Measurements from ENCODE around the gene REN. TPM values are rescaled to one million over a fixed set of nuclear protein-coding genes. Genes with fewer than 3 reads are reported as not detected.

The REN gene
- total and polyA plus RNA-seq, 2 of the 8 experiments (the other 6 are each of a cell fraction or from before 2014, with no cell fraction given): 0.05 TPM; not detected in 1

DNA sequence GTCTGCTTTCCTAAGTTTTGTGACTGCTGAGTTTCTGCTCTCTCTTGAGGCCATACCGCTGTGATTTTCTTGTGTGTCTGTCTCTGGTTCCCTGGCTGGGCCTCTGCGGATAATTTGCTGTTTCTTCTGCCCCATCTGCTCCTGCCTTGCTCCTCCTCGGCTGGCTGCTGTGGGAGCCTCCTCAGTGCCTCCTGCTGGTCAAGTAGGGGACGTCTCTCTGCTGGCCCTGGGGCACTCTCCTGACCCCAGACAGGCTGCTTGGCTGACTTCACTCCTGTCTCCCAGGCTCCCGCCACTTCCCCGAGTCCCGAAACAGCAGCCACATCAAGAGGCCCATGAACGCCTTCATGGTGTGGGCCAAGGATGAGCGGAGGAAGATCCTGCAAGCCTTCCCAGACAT, 42.8 kb downstream of the REN start:
- Histone ChIP-seq H4K20me1 (replicated peaks in 1 of 2; ENCODE audit: control insufficient read depth in 1 of 2, insufficient read depth in 2 of 2, low read length in 2 of 2) (peaks cover 8 to 24% of the 10 kb centered on the region in 2 experiments), H3K9ac (replicated peaks in 1 of 4; ENCODE audit: extremely low read depth in 1 of 4, low read depth in 3 of 4, low read length in 3 of 4) (no peak overlapping the region), H4K5ac (ENCODE audit: insufficient read length, low read depth, low read length) (no peak overlapping the region), H2BK5ac (ENCODE audit: low read depth, low read length) (peak overlapping the region; percentile 0; the same call in 1 of the 2 replicates), H3K4me2 (ENCODE audit: insufficient read depth in 1 of 2, low read depth in 2 of 2, low read length in 2 of 2) (no peak overlapping the region), H3K4me3 (ENCODE audit: extremely low read depth in 1 of 4, insufficient read depth in 2 of 4, low read depth in 3 of 4, low read length in 4 of 4) (no peak overlapping the region), H3K79me2 (ENCODE audit: control insufficient read depth in 1 of 2, insufficient read depth in 2 of 2, low read length in 2 of 2) (peaks cover 0 to 15% of the 10 kb centered on the region in 2 experiments; a peak in 2 of 4 replicates), H3K56ac (replicated peaks; ENCODE audit: insufficient read length, low read depth, low read length) (no peak overlapping the region), H2AFZ (ENCODE audit: low read length) (no peak overlapping the region), H3K36me3 (ENCODE audit: control insufficient read depth in 2 of 4, insufficient read depth in 4 of 4, low read length in 3 of 4) (peaks cover 12 to 79% (median 59%) of the 10 kb centered on the region in 4 experiments), H3K4me1 (replicated peaks in 1 of 4; ENCODE audit: control insufficient read depth in 3 of 4, insufficient read depth in 4 of 4, low read length in 3 of 4) (peaks cover 0 to 16% (median 2%) of the 10 kb centered on the region in 4 experiments; a peak in 5 of 7 replicates), H3K18ac (ENCODE audit: extremely low read depth, low read length) (no peak overlapping the region), H2AK5ac (ENCODE audit: low read depth, low read length) (no peak overlapping the region), H4K91ac (replicated peaks; ENCODE audit: insufficient read length, low read length) (no peak overlapping the region), H3K79me1 (ENCODE audit: low read depth, low read length) (peaks cover 12% of the 10 kb centered on the region), H2BK20ac (ENCODE audit: low read length) (no peak overlapping the region), H3K4ac (replicated peaks; ENCODE audit: insufficient read length, low read depth, low read length) (no peak overlapping the region), H2BK15ac (ENCODE audit: low read length) (no peak overlapping the region), H3K23ac (ENCODE audit: insufficient read length) (no peak overlapping the region), H2BK12ac (ENCODE audit: low read depth, low read length) (no peak overlapping the region; the same call in 1 of the 2 replicates), H3K27ac (ENCODE audit: low read depth, low read length) (no peak overlapping the region), H4K8ac (ENCODE audit: extremely low read depth, insufficient read depth, low read length) (no peak overlapping the region), H3K23me2 (ENCODE audit: low read depth, low read length) (no peaks in the 10 kb centered on the region), H3K14ac (ENCODE audit: insufficient read length) (no peak overlapping the region), H3K9me3 (ENCODE audit: insufficient read depth in 2 of 2, low read depth in 1 of 2, low read length in 1 of 2) (no peaks in the 10 kb centered on the region), H3K27me3 (replicated peaks in 1 of 4; ENCODE audit: control insufficient read depth in 3 of 4, extremely low read depth in 1 of 4, insufficient read depth in 3 of 4, low read length in 3 of 4) (no peaks in the 10 kb centered on the region; a peak in 1 of 7 replicates), H2BK120ac (replicated peaks; ENCODE audit: low read depth, low read length) (no peak overlapping the region)
- WGBS, 2 experiments (ENCODE audit: extremely low coverage in 1 of 2, insufficient coverage in 1 of 2, insufficient read length in 1 of 2, insufficient replicate concordance in 2 of 2, low coverage in 1 of 2, low lambda C conversion rate in 2 of 2, missing lambda C conversion rate in 1 of 2): 82% methylated on average over 9 of the region's 9 CpGs; no CpG with 5 or more reads in 1 of the 2 experiments
- DNase-seq (ENCODE audit: low read depth in 1 of 2, low spot score in 2 of 2) (peak in 1 of 2 experiments; percentile 85), FAIRE-seq (no peak)
- POLR2A ChIA-PET (ENCODE audit: partially characterized antibody): interaction anchor here (0.7 to 13.3 kb wide), 4 partner anchors 33 to 256 kb away, joined by 3 to 174 read pairs (median 3); partner anchors contain the start of gene SNRPE
- TF ChIP-seq POLR2A (IDR thresholded peaks at IDR 0.05; ENCODE audit: control extremely low read depth in 1 of 2, low read depth in 2 of 2, low read length in 2 of 2) (no peak), BRCA1 (IDR thresholded peaks at IDR 0.05; ENCODE audit: low read depth, low read length) (no peak), RAD21 (IDR thresholded peaks at IDR 0.05 in 1 of 2, conservative IDR thresholded peaks at IDR 0.05 in 1 of 2; ENCODE audit: low read depth in 2 of 2, low read length in 2 of 2) (peak; percentile 81 to 87), SIN3A (conservative IDR thresholded peaks at IDR 0.05 in 1 of 2, IDR thresholded peaks at IDR 0.05 in 1 of 2; ENCODE audit: low read depth in 1 of 2, low read length in 2 of 2) (0 out of 4 replicates have a peak, but pooled peaks of 1 of the 2 experiments have one; percentile 39)
- TF ChIP-seq, protein P1, sequence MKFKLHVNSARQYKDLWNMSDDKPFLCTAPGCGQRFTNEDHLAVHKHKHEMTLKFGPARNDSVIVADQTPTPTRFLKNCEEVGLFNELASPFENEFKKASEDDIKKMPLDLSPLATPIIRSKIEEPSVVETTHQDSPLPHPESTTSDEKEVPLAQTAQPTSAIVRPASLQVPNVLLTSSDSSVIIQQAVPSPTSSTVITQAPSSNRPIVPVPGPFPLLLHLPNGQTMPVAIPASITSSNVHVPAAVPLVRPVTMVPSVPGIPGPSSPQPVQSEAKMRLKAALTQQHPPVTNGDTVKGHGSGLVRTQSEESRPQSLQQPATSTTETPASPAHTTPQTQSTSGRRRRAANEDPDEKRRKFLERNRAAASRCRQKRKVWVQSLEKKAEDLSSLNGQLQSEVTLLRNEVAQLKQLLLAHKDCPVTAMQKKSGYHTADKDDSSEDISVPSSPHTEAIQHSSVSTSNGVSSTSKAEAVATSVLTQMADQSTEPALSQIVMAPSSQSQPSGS (IDR thresholded peaks at IDR 0.05; ENCODE audit: low read length): no peak
- TF ChIP-seq, protein P2, sequence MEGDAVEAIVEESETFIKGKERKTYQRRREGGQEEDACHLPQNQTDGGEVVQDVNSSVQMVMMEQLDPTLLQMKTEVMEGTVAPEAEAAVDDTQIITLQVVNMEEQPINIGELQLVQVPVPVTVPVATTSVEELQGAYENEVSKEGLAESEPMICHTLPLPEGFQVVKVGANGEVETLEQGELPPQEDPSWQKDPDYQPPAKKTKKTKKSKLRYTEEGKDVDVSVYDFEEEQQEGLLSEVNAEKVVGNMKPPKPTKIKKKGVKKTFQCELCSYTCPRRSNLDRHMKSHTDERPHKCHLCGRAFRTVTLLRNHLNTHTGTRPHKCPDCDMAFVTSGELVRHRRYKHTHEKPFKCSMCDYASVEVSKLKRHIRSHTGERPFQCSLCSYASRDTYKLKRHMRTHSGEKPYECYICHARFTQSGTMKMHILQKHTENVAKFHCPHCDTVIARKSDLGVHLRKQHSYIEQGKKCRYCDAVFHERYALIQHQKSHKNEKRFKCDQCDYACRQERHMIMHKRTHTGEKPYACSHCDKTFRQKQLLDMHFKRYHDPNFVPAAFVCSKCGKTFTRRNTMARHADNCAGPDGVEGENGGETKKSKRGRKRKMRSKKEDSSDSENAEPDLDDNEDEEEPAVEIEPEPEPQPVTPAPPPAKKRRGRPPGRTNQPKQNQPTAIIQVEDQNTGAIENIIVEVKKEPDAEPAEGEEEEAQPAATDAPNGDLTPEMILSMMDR (IDR thresholded peaks at IDR 0.05; ENCODE audit: control extremely low read depth in 1 of 3, insufficient read depth in 1 of 3, low read depth in 1 of 3, low read length in 3 of 3): peak in 2 of 3 experiments; percentile 84 to 87; a peak in 3 of 4 replicates
- CTCF ChIA-PET (ENCODE audit: partially characterized antibody): interaction anchor here (0.8 to 11.3 kb wide), 12 partner anchors 9 to 261 kb away, joined by 3 to 261 read pairs (median 7); partner anchors contain the start of gene SOX13
